ENCODE results near the gene FBXL4. TPM values are rescaled to one million over a fixed set of nuclear protein-coding genes. Genes with fewer than 3 reads are reported as not detected.

Gene FBXL4
- total RNA-seq, 6 experiments from 2014 or later: 7.2 to 13.2 (median 11.3) TPM

- Histone ChIP-seq H3K36me3 (no peaks in the 10 kb centered on the region), H3K9me3 (no peaks in the 10 kb centered on the region), H3K27me3 (no peaks in the 10 kb centered on the region), H3K4me3 (no peak overlapping the region), H3K27ac (no peak overlapping the region), H3K4me1 (peaks cover 0 to 37% (median 14%) of the 10 kb centered on the region in 4 donors)
- no peak for TF ChIP-seq POLR2A (IDR thresholded peaks at IDR 0.05)
- TF ChIP-seq CTCF (IDR thresholded peaks at IDR 0.05): no peak
- 95% methylated on average over 3 of the region's 3 CpGs for WGBS (ENCODE audit: insufficient coverage, low coverage, low lambda C conversion rate, missing lambda C conversion rate)
- ATAC-seq (no peak), DNase-seq (no peak)
- intact Hi-C loops (cut with DNase I): no loop called here
These were observed 5.4 kb downstream of the FBXL4 start for GRCh38 chr6:98942263-98942803.

GRCh38 chr6:98941319-98941718 lies 6.4 kb downstream of the FBXL4 start:
- intact Hi-C loops (cut with DNase I): no loop called here
- no peak overlapping the region for H3K27ac ChIP-seq
- H3K27me3 ChIP-seq: no peaks in the 10 kb centered on the region
- H3K36me3 ChIP-seq: no peaks in the 10 kb centered on the region
- ATAC-seq: peak; percentile 57 to 71 (median 66)
- no peaks in the 10 kb centered on the region for H3K9me3 ChIP-seq
- peaks cover 0 to 31% (median 12%) of the 10 kb centered on the region in 4 donors for H3K4me1 ChIP-seq
- WGBS (ENCODE audit: insufficient coverage, low coverage, low lambda C conversion rate, missing lambda C conversion rate): 42% methylated on average over 2 of the region's 2 CpGs
- TF ChIP-seq POLR2A (IDR thresholded peaks at IDR 0.05) (no peak), CTCF (IDR thresholded peaks at IDR 0.05) (no peak)
- no peak for DNase-seq
- H3K4me3 ChIP-seq: no peak overlapping the region

- Histone ChIP-seq H3K9me3 (no peaks in the 10 kb centered on the region), H3K4me1 (peaks cover 0 to 8% (median 3%) of the 10 kb centered on the region in 4 donors), H3K36me3 (no peaks in the 10 kb centered on the region), H3K4me3 (no peak overlapping the region), H3K27me3 (no peaks in the 10 kb centered on the region), H3K27ac (no peak overlapping the region)
- intact Hi-C loops (cut with DNase I): no loop called here
- TF ChIP-seq CTCF (IDR thresholded peaks at IDR 0.05) (no peak), POLR2A (IDR thresholded peaks at IDR 0.05) (no peak)
- 83% methylated on average over 3 of the region's 3 CpGs for WGBS (ENCODE audit: insufficient coverage, low coverage, low lambda C conversion rate, missing lambda C conversion rate)
- DNase-seq: no peak
- ATAC-seq: no peak
These were observed 10.4 kb downstream of the FBXL4 start for GRCh38 chr6:98937351-98937750.

GRCh38 chr6:98932381-98932780 lies 15.4 kb downstream of the FBXL4 start:
- no peaks in the 10 kb centered on the region for H3K27me3 ChIP-seq
- WGBS (ENCODE audit: insufficient coverage, low coverage, low lambda C conversion rate, missing lambda C conversion rate): 62% methylated on average over 7 of the region's 7 CpGs
- DNase-seq (no peak), ATAC-seq (no peak)
- H3K4me3 ChIP-seq: no peak overlapping the region
- H3K27ac ChIP-seq: no peak overlapping the region
- intact Hi-C loops (cut with DNase I): no loop called here
- no peaks in the 10 kb centered on the region for H3K9me3 ChIP-seq
- H3K4me1 ChIP-seq: peaks cover 0 to 8% (median under 1%) of the 10 kb centered on the region in 4 donors
- TF ChIP-seq POLR2A (IDR thresholded peaks at IDR 0.05) (no peak), CTCF (IDR thresholded peaks at IDR 0.05) (no peak)
- no peaks in the 10 kb centered on the region for H3K36me3 ChIP-seq

- no peak for DNase-seq
- no peak for TF ChIP-seq CTCF (IDR thresholded peaks at IDR 0.05)
- no peak for TF ChIP-seq POLR2A (IDR thresholded peaks at IDR 0.05)
These were observed 16.1 kb downstream of the FBXL4 start for GRCh38 chr6:98931696-98932095.

More at GRCh38 chr6:98931696-98932095, 16.1 kb downstream of the FBXL4 start:
- H3K36me3 ChIP-seq: no peaks in the 10 kb centered on the region
- no peak for ATAC-seq
- H3K4me1 ChIP-seq: peaks cover 0 to 8% (median 3%) of the 10 kb centered on the region in 4 donors
- no peaks in the 10 kb centered on the region for H3K9me3 ChIP-seq
- WGBS (ENCODE audit: insufficient coverage, low coverage, low lambda C conversion rate, missing lambda C conversion rate): 61% methylated on average over 3 of the region's 3 CpGs
- intact Hi-C loops (cut with DNase I): no loop called here
- H3K27me3 ChIP-seq: no peaks in the 10 kb centered on the region
- no peak overlapping the region for H3K4me3 ChIP-seq
- no peak overlapping the region for H3K27ac ChIP-seq
